Measurements from ENCODE around the gene HASPIN.
A peak's percentile ranks its signal among the peaks of the same experiment; 100 is the strongest.

HASPIN gene

DNA sequence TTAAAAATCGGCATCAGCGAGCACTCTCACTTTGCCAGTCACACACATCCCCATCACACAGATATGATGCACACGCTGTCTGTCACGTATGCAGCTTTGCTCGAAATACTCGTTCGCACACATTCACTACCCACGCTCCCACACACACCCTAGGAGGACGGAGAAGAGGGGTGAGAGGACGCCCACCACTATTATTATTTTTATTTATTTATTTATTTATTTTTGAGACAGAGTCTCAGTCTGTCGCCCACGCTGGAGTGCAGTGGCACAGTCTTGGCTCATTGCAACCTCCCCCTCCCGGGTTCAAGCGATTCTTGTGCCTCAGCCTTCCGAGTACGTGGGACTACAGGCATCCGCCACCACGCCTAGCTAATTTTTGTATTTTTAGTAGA lies 30.4 kb downstream of the HASPIN start:
- no peak overlapping the region for H3K4me3 Mint-ChIP-seq
- H3K27ac Mint-ChIP-seq, result no peak overlapping the region
- intact Hi-C loops (cut with micrococcal nuclease), result no loop called here
- H3K27me3 Mint-ChIP-seq, result peaks cover 3% of the 10 kb centered on the region
- H3K9me3 Mint-ChIP-seq, result no peaks in the 10 kb centered on the region
- peaks cover 1% of the 10 kb centered on the region for H3K4me1 Mint-ChIP-seq (ENCODE audit: low read depth)
- no peaks in the 10 kb centered on the region for H3K36me3 Mint-ChIP-seq (ENCODE audit: low read depth)

DNA sequence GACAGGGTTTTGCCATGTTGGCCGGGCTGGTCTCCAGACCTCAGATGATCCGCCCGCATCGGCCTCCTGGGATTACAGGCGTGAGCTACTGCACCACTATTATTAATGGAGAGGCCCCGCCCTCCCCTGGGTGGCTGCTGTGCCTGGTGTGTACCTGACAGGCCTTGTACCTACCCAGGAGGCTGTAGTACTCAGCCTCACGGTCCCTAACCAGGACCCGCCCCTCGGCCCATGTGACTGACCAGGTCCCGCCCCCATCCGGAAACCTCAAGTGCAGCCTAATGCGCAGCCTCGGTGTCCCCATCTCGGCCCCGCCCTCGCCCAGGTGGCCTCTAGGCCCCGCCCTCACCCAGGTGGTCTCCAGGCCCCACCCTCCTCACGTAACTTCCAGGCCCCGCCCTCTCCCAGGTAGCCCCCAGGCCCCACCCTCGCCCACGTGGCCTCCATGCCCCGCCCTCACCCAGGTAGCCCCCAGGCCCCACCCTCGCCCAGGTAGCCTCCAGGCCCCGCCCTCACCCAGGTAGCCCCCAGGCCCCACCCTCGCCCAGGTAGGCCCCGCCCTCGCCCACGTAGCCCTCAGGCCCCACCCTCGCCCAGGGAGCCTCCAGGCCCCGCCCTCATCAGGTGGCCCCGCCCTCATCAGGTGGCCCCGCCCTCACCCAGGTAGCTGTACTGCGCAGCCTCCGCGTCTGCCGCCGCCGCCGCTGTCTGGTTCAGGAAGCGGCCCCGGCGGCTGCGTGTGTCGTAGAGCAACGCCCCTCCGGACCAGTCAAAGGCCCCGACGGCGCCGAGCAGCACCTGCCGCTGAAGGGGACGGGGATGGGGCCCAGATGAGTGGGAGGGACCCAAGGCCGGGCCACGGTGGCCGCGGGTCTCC lies 31.0 kb downstream of the HASPIN start:
- H3K4me1 Mint-ChIP-seq (ENCODE audit: low read depth), result no peaks in the 10 kb centered on the region
- H3K27me3 Mint-ChIP-seq, result peaks cover 3% of the 10 kb centered on the region
- H3K4me3 Mint-ChIP-seq, result no peak overlapping the region
- intact Hi-C loops (cut with micrococcal nuclease), result no loop called here
- H3K27ac Mint-ChIP-seq, result no peak overlapping the region
- peaks cover 2% of the 10 kb centered on the region for H3K36me3 Mint-ChIP-seq (ENCODE audit: low read depth)
- peaks cover 4% of the 10 kb centered on the region for H3K9me3 Mint-ChIP-seq

DNA sequence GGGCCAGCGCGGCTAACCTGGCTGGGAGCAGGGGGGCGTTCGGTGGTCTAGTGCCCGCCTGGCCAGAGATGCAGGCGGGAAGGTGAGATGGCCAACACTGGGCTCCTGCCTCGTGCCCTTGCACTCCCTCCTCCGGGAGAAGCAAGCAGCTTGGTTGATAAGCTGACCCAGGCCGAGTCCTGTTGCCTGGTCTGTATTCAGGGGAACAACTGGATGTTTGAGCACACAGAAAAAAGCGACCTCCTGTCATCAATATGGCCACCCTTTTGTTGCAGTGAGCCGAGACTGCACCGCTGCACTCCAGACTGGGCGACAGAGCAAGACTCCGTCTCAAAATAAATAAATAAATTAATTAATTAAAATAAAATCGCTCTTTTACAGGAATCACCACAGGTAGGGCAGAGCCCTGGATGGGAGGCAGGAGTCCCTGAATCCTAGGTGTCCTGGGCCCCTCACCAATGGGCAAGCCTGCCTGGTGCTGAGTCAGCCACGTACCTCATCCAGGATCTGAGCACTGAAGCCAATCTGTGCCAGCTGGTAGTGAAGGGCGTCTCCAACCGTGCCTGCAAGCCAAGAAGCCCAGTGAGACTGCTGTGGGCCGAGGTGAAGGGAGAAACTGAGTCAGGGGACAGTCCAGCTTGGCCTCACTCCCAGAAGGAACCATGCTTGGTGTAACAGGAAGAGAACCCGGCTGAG lies 31.8 kb downstream of the HASPIN start:
- H3K9me3 Mint-ChIP-seq, result peaks cover 9% of the 10 kb centered on the region
- peaks cover 8% of the 10 kb centered on the region for H3K36me3 Mint-ChIP-seq (ENCODE audit: low read depth)
- no peak overlapping the region for H3K27ac Mint-ChIP-seq
- no peak overlapping the region for H3K4me3 Mint-ChIP-seq
- H3K27me3 Mint-ChIP-seq, result peaks cover 3% of the 10 kb centered on the region
- intact Hi-C loops (cut with micrococcal nuclease), result no loop called here
- no peaks in the 10 kb centered on the region for H3K4me1 Mint-ChIP-seq (ENCODE audit: low read depth)

DNA sequence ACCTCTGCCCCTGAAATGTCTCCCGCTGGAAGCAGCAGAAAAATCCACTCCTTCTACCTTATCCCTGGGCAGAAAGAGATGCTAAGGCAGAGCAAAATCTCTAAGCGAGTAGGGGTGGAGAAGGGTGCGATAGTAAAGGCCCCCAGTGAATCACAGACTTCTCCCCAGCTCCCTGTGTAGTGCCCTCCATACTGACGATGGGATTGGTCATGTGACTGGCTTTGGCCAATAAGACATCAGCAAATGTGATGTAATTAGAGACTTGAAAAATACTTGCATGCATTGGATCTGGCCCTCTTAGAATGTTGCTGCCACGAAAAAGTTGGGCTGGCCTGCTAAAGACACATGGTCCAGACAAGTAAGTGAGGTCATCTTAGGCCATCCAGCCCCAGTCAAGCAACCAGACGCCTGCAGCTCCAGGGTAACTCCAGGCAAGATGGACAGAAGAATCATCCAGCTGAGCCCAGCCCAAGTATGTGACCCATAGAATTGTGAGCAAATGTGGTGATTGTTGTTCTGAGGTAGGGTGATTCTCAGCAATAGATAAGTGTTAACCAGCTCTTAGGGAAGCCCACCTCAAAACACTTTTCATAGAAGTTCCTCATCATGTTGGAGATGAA lies 36.0 kb downstream of the HASPIN start:
- Mint-ChIP-seq H3K27me3 (peaks cover 3% of the 10 kb centered on the region), H3K4me3 (no peak overlapping the region), H3K27ac (no peak overlapping the region), H3K9me3 (peaks cover 9% of the 10 kb centered on the region), H3K36me3 (ENCODE audit: low read depth) (peaks cover 8% of the 10 kb centered on the region), H3K4me1 (ENCODE audit: low read depth) (peaks cover 26% of the 10 kb centered on the region)
- intact Hi-C loops (cut with micrococcal nuclease), result no loop called here

DNA sequence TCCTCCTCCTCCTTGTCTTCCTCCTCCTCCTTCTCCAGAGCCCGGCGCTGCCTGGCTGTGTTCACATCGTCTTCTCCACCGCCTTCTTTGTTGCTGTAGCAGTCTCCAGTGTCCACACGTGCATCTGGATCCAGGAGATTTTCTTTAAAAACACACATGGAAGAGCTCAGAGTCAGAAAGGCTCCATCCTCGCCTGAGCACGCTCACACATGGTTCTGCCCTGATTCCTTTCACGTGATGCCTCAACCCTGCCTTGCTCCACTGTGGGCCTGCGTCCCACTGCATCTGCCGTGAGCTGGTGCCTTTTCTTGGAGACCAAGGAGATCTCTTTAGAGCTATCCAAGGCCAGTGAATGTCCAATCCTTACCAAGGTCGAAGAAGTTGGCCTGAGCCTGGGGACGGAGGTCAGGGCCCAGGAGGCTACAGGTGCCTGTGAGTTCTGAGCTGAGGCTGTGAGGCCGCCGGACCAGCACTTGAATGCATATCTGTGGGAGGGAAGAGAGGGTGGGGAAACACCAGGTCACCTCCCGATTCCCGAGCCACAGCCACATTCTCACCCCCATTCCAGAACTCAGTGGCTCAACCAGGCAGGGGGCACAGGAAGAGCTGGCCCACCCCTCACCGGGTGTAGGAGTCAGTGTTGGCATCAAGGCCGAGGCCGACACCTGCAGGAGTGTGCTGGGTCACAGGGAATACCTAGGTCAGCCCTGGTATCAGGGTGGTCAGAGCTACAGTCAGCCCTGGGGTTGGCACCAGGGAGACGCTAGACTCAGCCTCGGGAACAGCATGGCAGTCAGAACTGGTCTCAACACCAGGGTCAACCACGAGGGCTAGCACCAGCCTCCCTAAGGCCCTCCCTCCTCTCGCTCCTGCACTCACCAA lies 37.6 kb downstream of the HASPIN start:
- intact Hi-C loops (cut with micrococcal nuclease), result no loop called here
- peaks cover 3% of the 10 kb centered on the region for H3K27me3 Mint-ChIP-seq
- peaks cover 8% of the 10 kb centered on the region for H3K36me3 Mint-ChIP-seq (ENCODE audit: low read depth)
- peaks cover 9% of the 10 kb centered on the region for H3K9me3 Mint-ChIP-seq
- H3K4me1 Mint-ChIP-seq (ENCODE audit: low read depth), result peaks cover 42% of the 10 kb centered on the region
- H3K27ac Mint-ChIP-seq, result no peak overlapping the region
- no peak overlapping the region for H3K4me3 Mint-ChIP-seq

DNA sequence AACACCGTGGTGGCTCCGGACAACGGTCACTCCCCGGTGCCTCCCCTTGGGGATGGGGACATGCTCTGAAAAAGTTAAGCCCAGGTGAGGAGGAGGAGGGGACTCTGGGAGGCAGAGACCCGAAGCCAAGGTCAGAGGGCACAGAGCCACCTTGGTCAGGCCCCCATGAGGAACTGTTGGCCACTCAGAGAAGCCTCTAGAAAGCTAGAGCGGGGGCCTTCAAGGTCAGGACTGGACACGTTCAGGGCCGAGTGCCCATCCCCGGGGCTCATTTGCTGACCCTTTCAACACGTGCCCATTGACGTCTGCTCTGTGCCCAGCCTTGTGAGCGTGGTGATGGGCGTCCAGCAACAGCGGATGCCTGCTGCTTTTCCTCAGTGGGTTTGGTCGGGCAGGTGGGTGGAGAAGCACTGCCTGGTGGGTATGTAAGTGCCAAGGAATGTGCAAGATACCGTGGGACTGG lies 38.2 kb downstream of the HASPIN start:
- intact Hi-C loops (cut with micrococcal nuclease), result no loop called here
- H3K4me1 Mint-ChIP-seq (ENCODE audit: low read depth), result peaks cover 42% of the 10 kb centered on the region

DNA sequence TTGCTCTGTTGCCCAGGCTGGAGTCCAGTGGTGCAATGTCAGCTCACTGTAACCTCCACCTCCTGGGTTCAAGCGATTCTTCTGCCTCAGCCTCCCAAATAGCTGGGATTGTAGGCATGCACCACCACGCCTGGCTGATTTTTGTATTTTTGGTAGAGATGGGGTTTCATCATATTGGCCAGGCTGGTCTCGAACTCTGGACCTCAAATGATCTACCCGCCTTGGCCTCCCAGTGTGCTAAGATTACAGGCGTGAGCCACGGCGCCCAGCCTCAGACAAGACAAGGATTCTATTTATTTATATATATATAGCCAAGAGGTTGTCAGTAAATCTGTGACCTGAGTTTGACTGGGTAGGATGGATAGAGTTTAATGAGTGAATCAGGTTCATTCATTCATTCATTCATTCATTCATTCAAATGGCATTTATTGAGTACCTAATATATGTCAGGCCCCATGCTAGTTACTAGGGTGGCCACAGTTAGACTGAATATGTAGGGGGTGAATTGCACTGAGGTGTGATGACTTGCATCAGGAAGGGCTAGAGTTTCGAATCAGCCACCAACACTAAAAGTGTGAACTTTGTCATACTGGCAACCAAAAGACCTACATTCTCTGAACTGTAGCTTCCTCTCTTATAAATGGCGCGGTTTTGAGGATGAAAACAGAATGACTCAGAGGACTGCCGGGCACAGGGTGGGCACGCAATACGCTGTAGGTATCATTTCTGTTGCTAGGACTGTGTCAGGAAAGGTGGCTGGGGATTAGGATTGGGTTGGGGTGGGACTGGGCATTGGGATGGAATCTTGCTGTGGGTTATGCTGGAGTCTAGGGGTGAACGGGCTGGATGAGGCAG lies 39.4 kb downstream of the HASPIN start:
- peak overlapping the region; percentile 70 for H3K27ac Mint-ChIP-seq
- H3K27me3 Mint-ChIP-seq, result no peaks in the 10 kb centered on the region
- peaks cover 8% of the 10 kb centered on the region for H3K36me3 Mint-ChIP-seq (ENCODE audit: low read depth)
- H3K4me3 Mint-ChIP-seq, result no peak overlapping the region
- peaks cover 9% of the 10 kb centered on the region for H3K9me3 Mint-ChIP-seq
- H3K4me1 Mint-ChIP-seq (ENCODE audit: low read depth), result peaks cover 42% of the 10 kb centered on the region
- intact Hi-C loops (cut with micrococcal nuclease), result no loop called here

More for the DNA sequence above, 38.2 kb downstream of the HASPIN start:
- H3K27me3 Mint-ChIP-seq, result peaks cover 3% of the 10 kb centered on the region
- peaks cover 9% of the 10 kb centered on the region for H3K9me3 Mint-ChIP-seq
- H3K36me3 Mint-ChIP-seq (ENCODE audit: low read depth), result peaks cover 8% of the 10 kb centered on the region
- no peak overlapping the region for H3K27ac Mint-ChIP-seq
- no peak overlapping the region for H3K4me3 Mint-ChIP-seq

DNA sequence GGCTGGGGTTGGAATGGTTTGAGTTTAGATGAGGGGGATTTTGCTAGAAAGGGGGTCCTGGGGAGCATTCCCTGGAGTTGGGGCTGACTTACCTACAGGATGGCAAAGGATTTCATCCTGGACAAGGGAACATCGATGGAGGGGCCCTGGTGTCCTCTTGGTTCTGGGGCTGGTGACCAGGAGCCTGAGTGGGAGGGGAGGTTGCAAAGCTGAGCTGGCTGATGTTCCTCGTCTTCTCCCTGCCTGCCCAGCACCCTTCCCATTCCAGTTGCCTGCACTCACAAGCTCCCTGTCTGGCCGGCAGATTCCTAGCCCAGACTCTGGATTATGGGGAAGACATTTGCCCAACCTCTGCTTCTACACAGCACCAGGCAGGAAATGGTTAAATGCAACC lies 40.1 kb downstream of the HASPIN start:
- Mint-ChIP-seq H3K9me3 (peaks cover 9% of the 10 kb centered on the region), H3K27ac (peak overlapping the region; percentile 70), H3K4me1 (ENCODE audit: low read depth) (peaks cover 47% of the 10 kb centered on the region), H3K36me3 (ENCODE audit: low read depth) (peaks cover 8% of the 10 kb centered on the region), H3K27me3 (peaks cover 2% of the 10 kb centered on the region), H3K4me3 (no peak overlapping the region)
- intact Hi-C loops (cut with micrococcal nuclease), result no loop called here

DNA sequence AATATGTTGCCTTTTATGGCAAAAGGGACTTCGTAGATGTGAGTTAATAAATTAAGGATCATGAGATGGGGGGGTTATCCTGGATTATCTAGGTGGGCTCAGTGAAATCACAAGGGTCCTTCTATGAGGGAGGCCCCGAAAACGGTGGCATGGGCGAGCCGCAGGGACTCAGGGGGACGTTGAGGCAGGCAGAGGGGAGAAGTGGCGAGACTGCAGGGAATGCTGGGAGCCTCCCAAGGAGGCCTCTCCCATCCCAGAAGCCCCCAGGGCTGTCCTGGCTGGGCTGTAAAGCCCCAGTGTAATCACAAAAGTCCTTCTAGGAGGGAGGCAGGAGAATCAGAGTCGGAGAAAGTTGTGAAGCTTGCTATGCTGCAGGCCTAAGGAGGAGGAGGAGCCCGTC lies 42.3 kb downstream of the HASPIN start:
- Mint-ChIP-seq H3K27ac (peak overlapping the region; percentile 40), H3K36me3 (ENCODE audit: low read depth) (no peaks in the 10 kb centered on the region), H3K4me1 (ENCODE audit: low read depth) (peaks cover 50% of the 10 kb centered on the region), H3K9me3 (no peaks in the 10 kb centered on the region), H3K4me3 (no peak overlapping the region), H3K27me3 (peaks cover 2% of the 10 kb centered on the region)
- intact Hi-C loops (cut with micrococcal nuclease), result no loop called here

DNA sequence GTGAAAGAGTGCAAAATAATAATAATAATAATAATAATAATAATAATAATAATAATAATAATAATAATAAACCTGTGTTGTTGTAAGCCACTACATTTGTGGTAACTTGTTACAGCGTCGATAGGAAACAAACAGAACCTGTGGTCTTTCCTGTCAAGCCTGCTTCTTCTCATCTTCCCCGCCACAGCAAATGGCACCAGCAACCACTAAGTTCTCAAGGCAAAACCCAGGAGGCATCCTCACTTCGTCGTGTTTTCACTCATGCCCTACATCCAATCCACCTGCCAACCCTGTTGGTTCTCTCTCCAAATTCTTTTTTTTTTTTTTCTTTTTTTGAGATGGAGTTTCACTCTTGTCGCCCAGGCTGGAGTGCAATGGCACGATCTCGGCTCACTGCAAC lies 43.1 kb downstream of the HASPIN start:
- intact Hi-C loops (cut with micrococcal nuclease), result no loop called here
- Mint-ChIP-seq H3K4me1 (ENCODE audit: low read depth) (peaks cover 47% of the 10 kb centered on the region), H3K4me3 (no peak overlapping the region), H3K27me3 (peaks cover 2% of the 10 kb centered on the region), H3K27ac (no peak overlapping the region), H3K9me3 (no peaks in the 10 kb centered on the region), H3K36me3 (ENCODE audit: low read depth) (no peaks in the 10 kb centered on the region)

DNA sequence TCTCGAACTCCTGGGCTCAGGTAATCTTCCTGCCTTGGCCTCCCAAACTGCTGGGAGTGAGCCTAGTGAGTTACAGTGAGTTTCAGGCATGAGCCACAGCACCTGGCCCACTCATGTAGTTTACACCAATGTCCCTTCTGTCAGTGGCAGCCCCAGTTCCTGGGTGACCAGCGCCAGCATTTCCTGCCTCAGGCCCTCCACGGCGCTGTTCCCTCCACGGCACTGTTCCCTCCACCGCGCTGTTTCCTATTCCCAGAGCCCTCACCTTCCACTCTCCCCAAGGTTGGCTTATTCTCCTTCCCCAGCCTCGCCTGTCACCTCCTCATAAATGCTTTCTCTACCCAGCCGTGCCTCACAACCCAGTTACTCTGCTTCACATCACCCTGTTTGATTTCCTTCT lies 44.6 kb downstream of the HASPIN start:
- Mint-ChIP-seq H3K9me3 (no peaks in the 10 kb centered on the region), H3K4me1 (ENCODE audit: low read depth) (peaks cover 51% of the 10 kb centered on the region), H3K4me3 (no peak overlapping the region), H3K27ac (no peak overlapping the region), H3K27me3 (peaks cover 3% of the 10 kb centered on the region), H3K36me3 (ENCODE audit: low read depth) (no peaks in the 10 kb centered on the region)
- intact Hi-C loops (cut with micrococcal nuclease), result no loop called here

DNA sequence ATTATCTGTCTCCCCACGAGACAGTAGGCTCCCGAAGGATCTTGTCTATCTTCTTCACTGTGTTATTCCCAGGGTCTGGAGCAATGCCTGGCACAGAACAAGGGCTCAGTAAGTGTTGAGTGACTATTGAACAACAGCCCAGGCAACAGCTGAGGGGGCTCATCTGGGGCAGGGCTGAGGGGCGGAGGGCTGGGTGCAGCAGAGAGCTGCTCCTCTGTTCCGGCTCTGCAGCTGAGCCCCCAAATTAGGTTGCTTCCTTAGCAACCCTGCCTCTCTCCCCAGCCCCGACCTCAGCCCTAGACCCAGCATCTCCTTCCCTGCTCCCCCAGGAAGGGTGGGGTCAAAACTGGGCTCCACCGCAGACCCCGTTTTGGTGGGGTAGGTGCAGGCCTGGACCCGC lies 45.1 kb downstream of the HASPIN start:
- peaks cover 3% of the 10 kb centered on the region for H3K27me3 Mint-ChIP-seq
- no peaks in the 10 kb centered on the region for H3K36me3 Mint-ChIP-seq (ENCODE audit: low read depth)
- H3K4me1 Mint-ChIP-seq (ENCODE audit: low read depth), result peaks cover 46% of the 10 kb centered on the region
- intact Hi-C loops (cut with micrococcal nuclease), result no loop called here
- no peak overlapping the region for H3K27ac Mint-ChIP-seq
- H3K9me3 Mint-ChIP-seq, result no peaks in the 10 kb centered on the region
- no peak overlapping the region for H3K4me3 Mint-ChIP-seq

DNA sequence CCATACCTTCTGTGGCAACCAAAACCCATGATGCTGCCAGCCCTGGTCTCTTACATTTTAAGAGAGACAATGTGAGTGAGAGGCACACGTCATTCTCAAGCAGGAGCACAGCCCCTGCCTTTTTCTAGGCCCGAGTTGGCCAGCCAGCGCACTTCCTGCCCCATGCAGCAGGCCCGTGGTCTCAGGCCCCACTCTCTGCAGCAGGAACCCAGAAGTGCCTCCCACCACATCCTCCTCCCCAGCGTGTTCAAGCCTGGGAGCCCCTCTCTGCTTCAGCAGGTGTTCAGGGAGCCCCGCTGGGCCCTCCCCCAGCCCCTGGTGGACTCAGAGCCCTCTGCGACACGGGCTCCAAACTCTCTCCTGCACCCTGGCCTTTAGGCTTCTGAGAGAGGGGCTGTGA lies 46.8 kb downstream of the HASPIN start:
- intact Hi-C loops (cut with micrococcal nuclease), result no loop called here
- Mint-ChIP-seq H3K4me3 (no peak overlapping the region), H3K9me3 (no peaks in the 10 kb centered on the region), H3K36me3 (ENCODE audit: low read depth) (no peaks in the 10 kb centered on the region), H3K27ac (peak overlapping the region; percentile 20), H3K4me1 (ENCODE audit: low read depth) (peaks cover 30% of the 10 kb centered on the region), H3K27me3 (peaks cover 3% of the 10 kb centered on the region)
